GM21367 (cell line): ENCODE results near the gene CFLAR.
"Not testable (repeated sequence)": the region's sequence is repeated elsewhere in the genome, so short reads cannot be mapped to it uniquely, and the experiment has no call there.

Experiments
- ATAC-seq: cut with Tn5 transposase; IDR thresholded peaks from one replicate; pipeline ENCODE4 v1.9.1; 2021; ENCODE audit not compliant: unreplicated experiment

CFLAR gene

GRCh38 chr2:201174687-201175086 is 58.7 kb downstream of the CFLAR start:
- ATAC-seq = no peak

DNA sequence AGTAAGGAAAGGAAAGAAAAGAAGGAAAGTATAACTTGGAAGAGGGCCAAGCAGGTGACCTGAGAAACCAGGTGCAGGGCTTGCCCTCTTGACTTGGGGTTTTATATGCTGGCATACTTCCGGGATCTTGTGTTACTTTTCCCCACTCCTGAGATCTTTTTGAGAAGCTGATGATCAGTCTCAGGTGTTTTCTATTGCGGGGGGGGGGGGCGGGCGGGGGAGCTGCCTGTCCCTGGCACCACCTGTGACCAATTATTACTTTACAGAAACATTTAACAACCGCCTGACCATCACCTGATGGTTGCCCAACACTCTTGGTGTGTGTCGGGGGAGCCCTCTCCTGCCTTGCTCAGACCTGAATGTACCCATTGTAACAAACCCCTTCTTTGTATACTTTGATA is 60.1 kb downstream of the CFLAR start:
- ATAC-seq = no peak

GRCh38 chr2:201180010-201180409 is 64.0 kb downstream of the CFLAR start:
- no peak for ATAC-seq

GRCh38 chr2:201182650-201183364 is 66.8 kb downstream of the CFLAR start, which contains the start of gene CASP10:
CASP10 (plus strand) TSS chr2:201183141; CDS start chr2:201185778, 2,637 bp downstream.
- ATAC-seq = peak; percentile 75

DNA sequence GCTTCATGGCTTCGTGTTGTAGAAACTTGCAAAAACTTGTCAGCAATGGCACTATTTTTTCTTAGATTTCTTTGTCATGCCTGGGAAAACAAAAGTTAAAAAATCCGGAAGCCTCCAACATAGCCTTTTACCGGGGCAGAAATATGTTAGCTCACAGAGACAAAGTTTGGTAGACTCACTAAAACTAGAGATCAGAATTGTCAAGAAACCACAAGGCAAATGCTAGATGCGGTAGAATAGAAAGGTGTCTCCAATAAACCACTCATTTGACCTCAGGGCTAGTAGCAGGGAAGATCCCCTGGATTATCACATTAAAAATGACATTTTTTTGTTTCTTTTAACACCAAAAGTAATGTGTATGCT is 67.4 kb downstream of the CFLAR start:
- no peak for ATAC-seq

DNA sequence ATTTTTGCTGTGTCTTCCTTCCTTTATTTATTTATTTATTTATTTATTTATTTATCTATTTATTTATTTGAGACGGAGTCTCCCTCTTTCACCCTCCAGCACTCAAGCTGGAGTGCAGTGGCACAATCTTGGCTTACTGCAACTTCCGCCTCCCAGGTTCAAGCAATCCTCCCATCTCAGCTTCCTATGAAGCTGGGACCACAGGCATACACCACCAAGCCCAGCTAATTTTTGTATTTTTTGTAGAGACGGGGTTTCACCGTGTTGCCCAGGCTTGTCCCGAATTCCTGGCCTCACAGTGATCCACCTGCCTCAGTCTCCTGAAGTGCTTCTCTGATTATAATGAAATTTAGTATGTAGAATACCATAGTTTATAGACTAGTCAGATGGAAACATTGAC is 67.9 kb downstream of the CFLAR start:
- not testable (repeated sequence) for ATAC-seq

- ATAC-seq = not testable (repeated sequence)
These were observed 68.3 kb downstream of the CFLAR start for GRCh38 chr2:201184248-201184647.

DNA sequence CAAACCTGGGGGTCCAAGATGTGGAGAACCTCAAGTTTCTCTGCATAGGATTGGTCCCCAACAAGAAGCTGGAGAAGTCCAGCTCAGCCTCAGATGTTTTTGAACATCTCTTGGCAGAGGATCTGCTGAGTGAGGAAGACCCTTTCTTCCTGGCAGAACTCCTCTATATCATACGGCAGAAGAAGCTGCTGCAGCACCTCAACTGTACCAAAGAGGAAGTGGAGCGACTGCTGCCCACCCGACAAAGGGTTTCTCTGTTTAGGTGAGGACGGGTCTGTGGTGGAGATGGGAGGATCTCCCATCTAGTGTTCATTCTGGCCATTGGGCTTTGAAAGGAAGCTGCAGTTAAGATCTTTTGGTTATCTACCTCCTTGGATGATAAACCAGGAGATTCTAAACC is 69.9 kb downstream of the CFLAR start:
- ATAC-seq = no peak

DNA sequence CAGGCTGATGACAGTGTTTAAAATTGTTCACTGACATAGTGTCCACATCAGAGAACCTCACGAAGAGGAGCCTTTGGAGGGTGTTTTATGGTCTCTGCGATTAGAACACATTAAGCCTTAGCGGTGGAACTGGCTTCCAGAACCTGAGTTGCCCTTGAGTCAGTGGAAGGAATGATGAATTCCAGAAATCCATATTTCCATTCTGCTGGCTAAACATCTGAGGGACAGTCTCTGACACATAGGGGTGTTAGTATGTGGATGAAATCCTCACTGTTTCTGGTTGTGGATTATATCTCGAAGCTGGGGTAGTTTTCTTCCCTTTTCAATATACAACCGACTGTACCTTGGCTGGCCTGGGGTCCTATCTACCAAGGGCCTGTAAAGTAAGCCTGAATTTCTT is 71.0 kb downstream of the CFLAR start:
- ATAC-seq = no peak

GRCh38 chr2:201188449-201188848 is 72.5 kb downstream of the CFLAR start:
- ATAC-seq = no peak

DNA sequence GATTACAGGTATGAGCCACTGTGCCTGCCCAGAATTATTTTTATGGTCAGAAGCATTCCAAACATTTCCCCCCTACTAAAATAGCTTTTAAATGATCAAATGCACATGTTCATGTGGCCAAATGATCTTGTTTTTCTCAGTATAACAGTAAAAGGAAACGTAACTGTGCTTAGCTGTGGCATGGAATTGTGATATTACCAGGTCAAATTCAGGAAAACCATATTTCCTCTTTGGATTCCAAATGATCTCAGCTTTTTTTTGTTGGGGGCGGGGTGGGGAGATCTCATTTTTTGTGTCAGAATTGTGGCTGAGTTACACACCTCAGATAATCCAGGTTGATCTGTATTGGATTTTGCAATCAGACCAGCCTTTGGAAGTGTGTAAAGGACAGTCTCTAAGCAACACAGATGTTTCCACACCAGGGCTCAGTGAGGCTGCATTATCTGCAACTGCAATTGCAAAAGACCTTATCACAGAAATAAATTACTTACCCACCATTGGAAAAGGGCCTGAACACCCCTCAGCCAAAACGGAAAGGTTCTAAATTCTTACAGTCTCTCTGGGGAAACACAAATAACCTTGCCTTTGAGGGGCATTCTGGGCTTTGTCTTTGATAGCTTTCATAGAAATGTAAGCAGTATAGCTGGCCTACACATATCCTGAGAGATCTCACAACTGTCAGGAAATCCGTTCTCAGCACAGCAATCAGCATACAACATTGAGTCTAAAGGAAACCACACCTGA is 75.3 kb downstream of the CFLAR start:
- ATAC-seq = peak; percentile 53

DNA sequence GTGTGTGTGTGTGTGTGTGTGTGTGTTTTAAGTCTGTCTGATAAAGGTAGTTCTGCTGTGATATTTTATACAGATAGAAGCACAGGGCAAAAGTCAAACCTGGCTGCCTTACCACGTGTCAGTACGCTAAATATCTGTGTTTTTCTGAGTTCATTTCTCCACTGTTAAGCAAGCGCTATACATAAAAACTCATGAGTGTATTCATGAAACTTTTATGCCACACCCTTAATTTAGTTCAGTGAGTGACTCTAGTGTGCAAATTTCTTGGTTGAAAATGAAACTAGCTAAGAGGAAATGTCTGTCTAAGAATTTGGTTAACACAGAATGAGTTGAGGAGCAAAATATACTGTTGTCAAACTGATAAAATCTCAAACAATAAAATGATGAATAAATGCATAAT is 78.1 kb downstream of the CFLAR start:
- peak; percentile 86 for ATAC-seq

DNA sequence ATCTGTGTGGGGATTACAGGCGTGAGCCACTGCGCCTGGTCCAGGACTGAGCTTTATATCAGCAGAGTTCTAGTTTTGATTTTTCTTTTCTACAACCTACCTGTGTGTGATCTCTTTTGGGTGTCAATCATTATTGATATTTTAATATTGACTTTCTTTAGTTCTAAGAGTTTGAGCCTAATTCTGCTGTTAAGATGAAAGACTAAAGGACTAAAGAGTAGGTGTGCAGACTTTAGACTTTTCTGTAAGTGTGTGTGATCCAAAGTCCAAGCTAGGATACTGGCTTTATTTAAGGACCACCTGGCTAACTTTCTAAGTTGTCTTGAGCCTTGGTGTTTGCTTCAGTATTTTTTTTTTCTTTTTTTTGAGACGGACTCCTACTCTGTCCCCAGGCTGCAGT is 79.4 kb downstream of the CFLAR start:
- ATAC-seq = no peak

DNA sequence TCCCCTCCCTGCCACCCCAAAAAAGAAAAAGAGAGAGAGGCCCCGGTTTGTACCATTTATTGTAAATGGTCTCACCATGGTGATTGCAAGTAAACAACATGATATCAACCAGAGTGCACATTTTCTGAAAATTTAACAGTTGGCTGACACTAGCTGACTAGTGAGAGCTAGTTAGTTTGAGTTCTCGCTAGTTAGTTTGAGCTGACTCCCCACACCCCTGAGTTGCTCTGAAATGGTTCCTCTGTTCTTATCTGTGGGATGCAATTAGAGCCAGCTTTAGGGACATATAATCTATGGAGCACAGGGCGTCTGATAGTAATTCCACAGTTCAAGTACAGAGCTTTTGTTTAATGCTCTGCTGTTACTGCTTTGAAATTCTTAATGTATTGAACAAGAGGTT is 80.0 kb downstream of the CFLAR start:
- ATAC-seq = no peak

DNA sequence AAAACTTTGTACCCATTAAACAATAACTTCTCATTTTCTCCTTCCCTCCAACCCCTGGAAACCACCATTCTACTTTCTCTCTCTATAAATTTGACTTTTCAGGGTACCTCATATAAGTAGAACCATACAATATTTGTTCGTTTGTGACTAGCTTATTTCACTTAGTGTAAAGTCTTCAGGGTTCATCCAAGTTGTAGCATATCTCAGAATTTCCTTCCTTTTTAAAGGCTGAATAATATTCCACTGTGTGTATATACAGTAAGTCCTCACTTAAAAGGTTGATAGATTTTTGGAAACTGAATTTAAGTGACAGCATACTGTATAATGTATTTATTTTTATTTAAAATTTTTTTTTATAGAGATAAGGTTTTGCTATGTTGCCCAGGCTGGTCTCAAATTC is 80.8 kb downstream of the CFLAR start:
- no peak for ATAC-seq

- ATAC-seq = no peak
These were observed 81.8 kb downstream of the CFLAR start for GRCh38 chr2:201197781-201198180.

DNA sequence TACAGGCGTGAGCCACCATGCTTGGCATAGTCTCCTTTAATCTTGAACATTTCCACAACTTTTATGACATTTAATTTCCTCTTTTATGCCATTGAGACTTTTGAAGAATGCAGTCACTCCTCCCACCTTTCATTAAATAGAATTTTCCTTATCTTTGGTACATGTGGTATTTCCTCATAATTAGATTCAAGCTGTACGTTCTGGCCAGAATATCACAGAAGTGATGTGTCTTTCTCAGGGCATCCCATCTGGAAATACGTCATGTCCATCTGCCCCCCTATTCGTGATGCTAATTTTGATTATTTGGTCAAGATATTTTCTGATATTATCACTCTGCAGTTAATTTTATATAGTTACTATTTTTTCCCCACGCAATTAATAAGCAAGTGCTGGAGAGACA is 83.9 kb downstream of the CFLAR start:
- ATAC-seq = no peak

GRCh38 chr2:201200345-201200744 is 84.4 kb downstream of the CFLAR start:
- no peak for ATAC-seq

- no peak for ATAC-seq
These were observed 85.4 kb downstream of the CFLAR start for GRCh38 chr2:201201371-201201770.

DNA sequence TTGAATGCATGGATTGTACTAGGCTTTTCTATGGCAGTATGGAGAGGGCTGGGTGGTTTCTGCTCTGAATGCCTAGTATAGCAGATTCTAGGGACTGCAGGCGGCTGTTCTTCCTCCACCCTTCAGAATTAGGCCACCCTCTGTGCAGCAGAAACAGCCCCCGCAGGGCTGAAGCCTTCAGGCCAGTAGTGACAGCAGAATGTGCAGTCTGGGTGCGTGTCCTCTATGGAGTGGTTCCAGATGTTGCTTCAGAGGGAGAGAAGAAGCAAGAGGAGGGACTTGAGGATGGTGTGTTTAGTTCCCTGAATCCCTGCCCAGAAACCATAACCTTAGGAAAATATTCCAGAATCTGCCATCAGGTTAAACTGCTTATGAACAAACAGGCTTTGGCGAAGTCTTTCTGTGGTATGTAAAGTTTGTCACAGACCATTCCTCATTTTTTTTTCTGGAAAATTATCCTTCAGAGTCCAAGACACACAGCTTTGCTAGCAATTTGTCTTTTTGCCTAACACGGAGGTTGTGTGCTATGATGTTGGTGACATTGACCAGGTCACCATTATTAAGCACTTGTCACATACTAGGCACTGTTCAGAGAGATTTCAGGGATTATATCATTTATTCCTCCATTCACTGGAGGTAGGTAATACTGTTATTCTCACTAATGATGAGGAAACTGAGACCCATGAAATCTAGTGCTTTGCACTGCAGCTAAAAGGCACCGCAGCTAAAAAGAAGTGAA is 88.1 kb downstream of the CFLAR start:
- no peak for ATAC-seq

DNA sequence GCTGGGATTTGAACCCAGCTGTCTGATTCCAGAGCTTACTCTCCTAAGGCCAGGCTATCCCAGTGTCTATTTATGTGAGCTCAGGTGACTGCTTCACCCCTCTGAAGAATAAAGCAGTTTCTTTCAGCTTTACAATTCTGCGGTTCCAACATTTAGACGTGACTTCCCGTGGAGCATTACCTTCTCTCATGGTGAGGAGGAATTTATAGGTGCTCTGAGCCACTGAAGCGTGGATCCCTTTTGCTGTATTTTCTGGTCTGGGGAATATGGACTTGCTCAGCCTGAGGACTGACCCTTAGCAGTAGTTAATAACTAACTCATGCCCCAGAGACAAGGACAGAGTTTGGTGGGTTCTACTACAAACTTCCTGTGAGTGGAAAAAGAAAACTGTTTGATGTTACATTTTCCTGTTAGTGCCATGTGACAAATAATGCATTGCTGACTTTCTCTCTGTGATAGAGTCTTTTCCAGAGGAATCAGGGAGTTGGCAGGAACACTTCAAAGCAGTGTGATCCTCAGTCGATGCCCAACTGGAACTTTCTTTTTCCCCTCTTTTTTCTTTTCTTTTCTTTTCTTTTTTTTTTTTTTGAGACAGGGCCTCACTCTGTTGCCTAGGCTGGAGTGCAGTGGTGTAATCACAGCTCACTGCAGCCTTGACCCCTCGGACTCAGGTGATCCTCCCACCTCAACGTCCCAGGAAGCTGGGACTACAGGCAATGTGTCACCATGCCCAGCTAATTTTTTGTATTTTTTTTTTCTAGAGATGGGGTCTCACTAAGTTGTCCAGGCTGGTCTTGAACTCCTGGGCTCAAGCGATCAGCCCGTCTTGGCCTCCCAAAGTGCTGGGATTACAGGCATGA is 88.9 kb downstream of the CFLAR start:
- no peak for ATAC-seq
